HCT116 (cell line): Measurements from ENCODE around the gene DENND2A. TPM values are rescaled to one million over a fixed set of nuclear protein-coding genes. Genes with fewer than 3 reads are reported as not detected.

ENCODE experiments used
- ATAC-seq: fragments of 200-7000 bp; cut with Tn5 transposase; 2 replicates; pipeline ENCODE4 v1.9.1; 2020; ENCODE audit warnings: mild to moderate bottlenecking, moderate library complexity
- BruUV-seq: library from RNA; stranded (reverse); fragments of 400-500 nt; replicated peaks from 2 replicates; lab custom pipeline; 2021; lab: Mats Ljungman, UMichigan
- CTCF ChIA-PET: fragments of 300-600 bp; sonication (Branson Sonifier 250); formaldehyde crosslinking; loops from one replicate; lab custom pipeline; 2021; ENCODE audit warnings: antibody characterized with exemption; lab: Charles Lee
- POLR2A ChIA-PET: fragments of 300-600, 350-600 bp; sonication (Branson Sonifier 250); formaldehyde crosslinking; loops from one replicate; lab custom pipeline; 2021; ENCODE audit warnings: antibody characterized with exemption; lab: Charles Lee
- RAD21 ChIA-PET, 2 experiments: fragments of 300-600 bp; sonication (Branson Sonifier 250); formaldehyde crosslinking; loops; one replicate each; lab custom pipeline; 2023; ENCODE audit warnings: low total read pairs in 2 of 2; ENCODE audit not compliant: uncharacterized antibody in 2 of 2, unreplicated experiment in 2 of 2, low non-redundant PET in 1 of 2; lab: Charles Lee
- DNase-seq: peaks from one replicate; pipeline ENCODE4 v3.0.0-alpha.2; 2010; ENCODE audit warnings: low read depth, low spot score
- H2AFZ ChIP-seq: fragments of 200-600 bp; shearing (Covaris generic), sonication (generic); 2 replicates; pipeline ENCODE4 v1.6.1; 2017; ENCODE audit warnings: low read depth, mixed run types, mixed read lengths, antibody characterized with exemption, low read length; ENCODE audit not compliant: poor library complexity, severe bottlenecking
- H3K27ac ChIP-seq: 2 replicates; pipeline ENCODE4 v1.5.1; 2012; ENCODE audit warnings: low read depth, low read length
- H3K27me3 ChIP-seq: fragments of 200-600 bp; sonication (generic); 2 replicates; pipeline ENCODE4 v1.6.1; 2016; ENCODE audit warnings: mixed run types, low read length, mixed read lengths; ENCODE audit not compliant: insufficient read depth
- H3K36me3 ChIP-seq, 2 experiments: fragments of 200-500 bp in 1 of 2; fragments of 200-600 bp in 1 of 2; sonication (Bioruptor generic) in 1 of 2; sonication (generic) in 1 of 2; 2 replicates each; pipeline versions ENCODE4 v1.5.1 to v1.6.1; 2014 to 2016; ENCODE audit warnings: low read length in 2 of 2, inconsistent platforms in 1 of 2, mixed read lengths in 1 of 2, mixed run types in 1 of 2; ENCODE audit not compliant: insufficient read depth in 2 of 2, control insufficient read depth in 1 of 2
- H3K4me1 ChIP-seq, 2 experiments: fragments of 200-600 bp in 1 of 2; sonication (generic) in 1 of 2; 2 replicates each; pipeline versions ENCODE4 v1.5.1 to v1.6.1; 2012 to 2017; ENCODE audit warnings: low read length in 2 of 2, inconsistent platforms in 1 of 2, mild to moderate bottlenecking in 1 of 2, mixed read lengths in 1 of 2, mixed run types in 1 of 2, moderate library complexity in 1 of 2; ENCODE audit not compliant: insufficient read depth in 2 of 2, control insufficient read depth in 1 of 2
- H3K4me2 ChIP-seq: fragments of 200-600 bp; sonication (generic); 2 replicates; pipeline ENCODE4 v1.6.1; 2017; ENCODE audit warnings: mixed run types, low read length, mixed read lengths
- H3K4me3 ChIP-seq, 2 experiments: fragments of 200-600 bp in 1 of 2; sonication (generic) in 1 of 2; replicated peaks in 1 of 2; 2 replicates each; pipeline ENCODE4 v1.5.1; 2011 to 2016; ENCODE audit warnings: low read length in 2 of 2, control low read depth in 1 of 2, low read depth in 1 of 2, mild to moderate bottlenecking in 1 of 2, mixed read lengths in 1 of 2, mixed run types in 1 of 2
- H3K79me2 ChIP-seq: fragments of 200-600 bp; sonication (generic); 2 replicates; pipeline ENCODE4 v1.6.1; 2017; ENCODE audit warnings: mild to moderate bottlenecking, mixed run types, low read length, moderate library complexity, mixed read lengths; ENCODE audit not compliant: insufficient read depth
- H3K9ac ChIP-seq: fragments of 200-600 bp; sonication (generic); 2 replicates; pipeline ENCODE4 v1.6.1; 2016; ENCODE audit warnings: low read length, mixed read lengths
- H3K9me2 ChIP-seq: fragments of 200-600 bp; sonication (generic), shearing (Covaris generic); 2 replicates; pipeline ENCODE4 v1.6.1; 2017; ENCODE audit warnings: mixed run types, mild to moderate bottlenecking, moderate library complexity; ENCODE audit not compliant: insufficient read depth
- H3K9me3 ChIP-seq, 2 experiments: fragments of 200-500 bp in 1 of 2; fragments of 200-600 bp in 1 of 2; sonication (Bioruptor generic) in 1 of 2; sonication (generic) in 1 of 2; 2 replicates each; pipeline ENCODE4 v1.6.1; 2014 to 2017; ENCODE audit warnings: low read length in 2 of 2, mixed read lengths in 2 of 2, inconsistent platforms in 1 of 2, low read depth in 1 of 2, mild to moderate bottlenecking in 1 of 2, mixed run types in 1 of 2, moderate library complexity in 1 of 2; ENCODE audit not compliant: control insufficient read depth in 1 of 2, insufficient read depth in 1 of 2
- H4K20me1 ChIP-seq: fragments of 200-600 bp; sonication (generic), shearing (Covaris generic); 2 replicates; pipeline ENCODE4 v1.6.1; 2017; ENCODE audit warnings: mixed run types, mild to moderate bottlenecking, moderate library complexity; ENCODE audit not compliant: insufficient read depth
- CEBPB ChIP-seq: IDR thresholded peaks from 2 replicates; pipeline ENCODE4 v1.6.1; 2012; ENCODE audit warnings: low read depth
- EGR1 ChIP-seq: IDR thresholded peaks from 2 replicates; pipeline ENCODE4 v1.6.1; 2012; ENCODE audit warnings: low read depth
- ELF1 ChIP-seq: IDR thresholded peaks from 2 replicates; pipeline ENCODE4 v1.6.1; 2012; ENCODE audit warnings: low read depth, borderline replicate concordance
- FOSL1 ChIP-seq: IDR thresholded peaks from 2 replicates; pipeline ENCODE4 v1.6.1; 2012; ENCODE audit warnings: low read depth
- POLR2A ChIP-seq: IDR thresholded peaks from 2 replicates; pipeline ENCODE4 v1.7.0; 2011; ENCODE audit warnings: borderline replicate concordance; ENCODE audit not compliant: insufficient read depth, insufficient read length; ENCODE audit errors: extremely low read depth
- RAD21 ChIP-seq: IDR thresholded peaks from 2 replicates; pipeline ENCODE4 v1.6.1; 2012; ENCODE audit warnings: low read depth, mild to moderate bottlenecking
- REST ChIP-seq: IDR thresholded peaks from 2 replicates; pipeline ENCODE4 v1.6.1; 2012; ENCODE audit warnings: low read depth
- SP1 ChIP-seq: IDR thresholded peaks from 2 replicates; pipeline ENCODE4 v1.6.1; 2012; ENCODE audit warnings: low read depth
- TCF7L2 ChIP-seq: IDR thresholded peaks from 2 replicates; pipeline ENCODE4 v1.7.0; 2011; ENCODE audit warnings: borderline replicate concordance, inconsistent platforms; ENCODE audit not compliant: insufficient read depth, insufficient read length; ENCODE audit errors: extremely low read depth
- intact Hi-C: fragments of 100-400 bp; cut with micrococcal nuclease; formaldehyde crosslinking; loops from 2 replicates; pipeline ENCODE4 v1.10.0; 2022
- total RNA-seq: library from RNA; stranded (reverse); gene quantifications from one replicate; pipeline ENCODE4 v1.2.1, GENCODE V29; 2021; ENCODE audit not compliant: unreplicated experiment
- TF ChIP-seq, protein P1 (sequence below): IDR thresholded peaks from 2 replicates; pipeline ENCODE4 v1.6.1; 2012

DENND2A gene
- total RNA-seq, 1 experiment from 2014 or later, result 0.12 TPM

DNA sequence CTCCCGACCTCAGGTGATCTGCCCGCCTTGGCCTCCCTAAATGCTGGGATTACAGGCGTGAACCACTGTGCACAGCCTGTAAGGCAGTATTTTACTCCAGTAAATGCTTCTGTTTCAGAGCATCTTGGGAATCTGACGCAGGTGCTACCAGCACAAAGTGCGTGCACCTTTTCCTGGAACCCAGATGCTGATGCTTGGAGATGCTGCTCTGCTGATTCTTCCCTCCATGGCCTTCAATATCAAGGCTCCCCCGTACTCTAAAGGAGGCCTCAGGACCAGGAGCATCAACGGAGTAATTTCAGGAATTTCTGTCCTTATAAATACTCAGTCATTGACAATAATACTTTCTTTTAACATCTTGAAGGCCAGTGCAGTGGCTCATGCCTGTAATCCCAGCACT, 23.5 kb downstream of the DENND2A start (continued):
- TF ChIP-seq ELF1, result no peak
- no peak for TF ChIP-seq REST
- TF ChIP-seq, protein P1, sequence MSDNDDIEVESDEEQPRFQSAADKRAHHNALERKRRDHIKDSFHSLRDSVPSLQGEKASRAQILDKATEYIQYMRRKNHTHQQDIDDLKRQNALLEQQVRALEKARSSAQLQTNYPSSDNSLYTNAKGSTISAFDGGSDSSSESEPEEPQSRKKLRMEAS, result no peak

DNA sequence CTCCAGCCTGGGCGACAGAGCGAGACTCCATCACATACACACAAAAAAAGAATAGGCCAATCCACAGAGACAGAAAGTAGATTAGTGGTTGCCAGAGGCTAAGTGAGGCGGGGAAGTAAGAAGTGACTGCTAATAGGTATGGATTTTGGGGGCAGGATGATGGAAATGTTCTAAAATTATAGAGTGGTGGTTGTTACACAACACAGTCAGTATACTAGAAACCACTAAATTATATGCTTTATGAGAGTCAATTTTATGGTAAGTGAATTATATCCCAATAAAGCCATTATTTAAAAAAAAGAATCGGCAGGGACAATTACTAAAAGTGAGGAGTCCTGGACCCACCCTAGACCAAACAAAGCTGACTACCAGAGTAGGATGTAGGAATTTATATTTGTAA, 24.3 kb downstream of the DENND2A start:
- no peak overlapping the region for H3K4me3 ChIP-seq
- intact Hi-C loops, result no loop called here
- RAD21 ChIA-PET, result no interaction called here
- H3K27ac ChIP-seq, result no peak overlapping the region
- no peaks in the 10 kb centered on the region for H3K79me2 ChIP-seq
- H3K4me2 ChIP-seq, result no peak overlapping the region
- CTCF ChIA-PET, result no interaction called here
- no peak overlapping the region for H2AFZ ChIP-seq
- H3K9me2 ChIP-seq, result no peaks in the 10 kb centered on the region
- POLR2A ChIA-PET, result no interaction called here
- no peaks in the 10 kb centered on the region for H4K20me1 ChIP-seq
- H3K4me1 ChIP-seq, result no peaks in the 10 kb centered on the region
- no peak overlapping the region for H3K9ac ChIP-seq
- TF ChIP-seq FOSL1 (no peak), CEBPB (no peak), EGR1 (no peak), POLR2A (no peak), SP1 (no peak), ELF1 (no peak), RAD21 (no peak), TCF7L2 (no peak)
- DNase-seq, result no peak
- no peak for ATAC-seq
- no peaks in the 10 kb centered on the region for H3K9me3 ChIP-seq
- no peaks in the 10 kb centered on the region for H3K27me3 ChIP-seq
- H3K36me3 ChIP-seq, result no peaks in the 10 kb centered on the region
- BruUV-seq, result no TSS peak
